ENCODE measurements around the gene FAM13A. TPM values are rescaled to one million over a fixed set of nuclear protein-coding genes. Genes with fewer than 3 reads are reported as not detected.

Gene FAM13A
- total RNA-seq, 2 donors from 2014 or later, result 27.2 to 107 TPM

GRCh38 chr4:89044147-89044900 is 12.7 kb downstream of the FAM13A start:
- H3K27ac ChIP-seq, result no peak overlapping the region
- H3K9me3 ChIP-seq, result no peaks in the 10 kb centered on the region
- H3K4me1 ChIP-seq (replicated peaks), result no peaks in the 10 kb centered on the region
- TF ChIP-seq CTCF (IDR thresholded peaks at IDR 0.05) (no peak), POLR2A (IDR thresholded peaks at IDR 0.05) (no peak), POLR2AphosphoS5 (IDR thresholded peaks at IDR 0.05) (no peak)
- H3K4me3 ChIP-seq, result no peak overlapping the region
- H3K36me3 ChIP-seq, result no peaks in the 10 kb centered on the region
- H3K27me3 ChIP-seq (replicated peaks; ENCODE audit: insufficient read depth), result no peaks in the 10 kb centered on the region
- 90% methylated on average over 7 of the region's 7 CpGs for WGBS
- intact Hi-C loops (cut with DNase I), result no loop called here
- no peak for DNase-seq (ENCODE audit: low spot score)

- Histone ChIP-seq H3K9me3 (no peaks in the 10 kb centered on the region), H3K4me3 (no peak overlapping the region), H3K27me3 (replicated peaks; ENCODE audit: insufficient read depth) (no peaks in the 10 kb centered on the region), H3K27ac (no peak overlapping the region), H3K4me1 (replicated peaks) (no peaks in the 10 kb centered on the region), H3K36me3 (no peaks in the 10 kb centered on the region)
- 83% methylated on average over 3 of the region's 3 CpGs for WGBS
- no peak for DNase-seq (ENCODE audit: low spot score)
- TF ChIP-seq POLR2A (IDR thresholded peaks at IDR 0.05) (no peak), CTCF (IDR thresholded peaks at IDR 0.05) (no peak), POLR2AphosphoS5 (IDR thresholded peaks at IDR 0.05) (no peak)
- intact Hi-C loops (cut with DNase I), result no loop called here
Measured at GRCh38 chr4:89042055-89042454, 14.9 kb downstream of the FAM13A start.

GRCh38 chr4:89039730-89040338 is 17.2 kb downstream of the FAM13A start:
- intact Hi-C loops (cut with DNase I), result no loop called here
- 77% methylated on average over 4 of the region's 4 CpGs for WGBS

DNA sequence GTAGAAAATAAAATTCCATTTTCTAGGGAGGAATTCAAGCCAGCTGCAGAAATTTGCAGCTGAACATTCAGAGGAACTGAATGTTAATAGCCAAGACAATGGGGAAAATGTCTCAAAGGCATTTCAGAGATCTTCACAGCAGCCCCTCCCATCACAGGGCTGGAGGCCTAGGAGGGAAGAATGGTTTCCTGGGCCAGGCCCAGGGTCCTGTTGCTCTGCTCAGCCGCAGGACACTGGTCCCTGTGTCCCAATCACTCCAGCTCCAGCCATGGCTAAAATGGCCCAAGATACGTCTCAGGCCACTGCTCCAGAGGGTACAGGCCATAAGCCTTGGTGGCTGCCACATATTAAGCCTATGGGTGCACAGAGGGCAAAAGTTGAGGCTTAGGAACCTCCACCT is 20.4 kb downstream of the FAM13A start:
- DNase-seq (ENCODE audit: low spot score), result no peak
- Histone ChIP-seq H3K27ac (no peak overlapping the region), H3K4me3 (no peak overlapping the region), H3K36me3 (no peaks in the 10 kb centered on the region), H3K4me1 (replicated peaks) (no peaks in the 10 kb centered on the region), H3K27me3 (replicated peaks; ENCODE audit: insufficient read depth) (no peaks in the 10 kb centered on the region), H3K9me3 (no peaks in the 10 kb centered on the region)
- TF ChIP-seq CTCF (IDR thresholded peaks at IDR 0.05) (no peak), POLR2A (IDR thresholded peaks at IDR 0.05) (no peak), POLR2AphosphoS5 (IDR thresholded peaks at IDR 0.05) (no peak)
- 96% methylated on average over 2 of the region's 2 CpGs for WGBS
- intact Hi-C loops (cut with DNase I), result no loop called here

More at GRCh38 chr4:89039730-89040338, 17.2 kb downstream of the FAM13A start:
- Histone ChIP-seq H3K9me3 (no peaks in the 10 kb centered on the region), H3K27ac (no peak overlapping the region), H3K36me3 (no peaks in the 10 kb centered on the region), H3K4me1 (replicated peaks) (no peaks in the 10 kb centered on the region), H3K4me3 (no peak overlapping the region), H3K27me3 (replicated peaks; ENCODE audit: insufficient read depth) (no peaks in the 10 kb centered on the region)
- no peak for DNase-seq (ENCODE audit: low spot score)
- TF ChIP-seq POLR2AphosphoS5 (IDR thresholded peaks at IDR 0.05), result no peak
- TF ChIP-seq POLR2A (IDR thresholded peaks at IDR 0.05), result no peak
- no peak for TF ChIP-seq CTCF (IDR thresholded peaks at IDR 0.05)

- no peaks in the 10 kb centered on the region for H3K27me3 ChIP-seq (replicated peaks; ENCODE audit: insufficient read depth)
- no peak overlapping the region for H3K4me3 ChIP-seq
- no peak overlapping the region for H3K27ac ChIP-seq
- intact Hi-C loops (cut with DNase I), result no loop called here
- no peak for TF ChIP-seq POLR2AphosphoS5 (IDR thresholded peaks at IDR 0.05)
- no peak for TF ChIP-seq CTCF (IDR thresholded peaks at IDR 0.05)
- TF ChIP-seq POLR2A (IDR thresholded peaks at IDR 0.05), result no peak
- H3K9me3 ChIP-seq, result no peaks in the 10 kb centered on the region
- H3K4me1 ChIP-seq (replicated peaks), result no peaks in the 10 kb centered on the region
- DNase-seq (ENCODE audit: low spot score), result no peak
- no peaks in the 10 kb centered on the region for H3K36me3 ChIP-seq
Measured at GRCh38 chr4:89031272-89031671, 25.7 kb downstream of the FAM13A start.

Data from prostate gland (tissue), 2 donors.